Measurements from ENCODE around the gene GAL3ST1. TPM values are rescaled to one million over a fixed set of nuclear protein-coding genes. Genes with fewer than 3 reads are reported as not detected.

The GAL3ST1 gene
- total RNA-seq, 1 experiment from 2014 or later, result not detected

- intact Hi-C loops (cut with micrococcal nuclease), result no loop called here
- Mint-ChIP-seq H3K4me3 (ENCODE audit: unreplicated experiment) (peak overlapping the region; percentile 80), H3K27ac (ENCODE audit: low read depth, unreplicated experiment) (peak overlapping the region; percentile 58)
These were observed 33.0 kb upstream of the GAL3ST1 start for GRCh38 chr22:30607300-30607930.

DNA sequence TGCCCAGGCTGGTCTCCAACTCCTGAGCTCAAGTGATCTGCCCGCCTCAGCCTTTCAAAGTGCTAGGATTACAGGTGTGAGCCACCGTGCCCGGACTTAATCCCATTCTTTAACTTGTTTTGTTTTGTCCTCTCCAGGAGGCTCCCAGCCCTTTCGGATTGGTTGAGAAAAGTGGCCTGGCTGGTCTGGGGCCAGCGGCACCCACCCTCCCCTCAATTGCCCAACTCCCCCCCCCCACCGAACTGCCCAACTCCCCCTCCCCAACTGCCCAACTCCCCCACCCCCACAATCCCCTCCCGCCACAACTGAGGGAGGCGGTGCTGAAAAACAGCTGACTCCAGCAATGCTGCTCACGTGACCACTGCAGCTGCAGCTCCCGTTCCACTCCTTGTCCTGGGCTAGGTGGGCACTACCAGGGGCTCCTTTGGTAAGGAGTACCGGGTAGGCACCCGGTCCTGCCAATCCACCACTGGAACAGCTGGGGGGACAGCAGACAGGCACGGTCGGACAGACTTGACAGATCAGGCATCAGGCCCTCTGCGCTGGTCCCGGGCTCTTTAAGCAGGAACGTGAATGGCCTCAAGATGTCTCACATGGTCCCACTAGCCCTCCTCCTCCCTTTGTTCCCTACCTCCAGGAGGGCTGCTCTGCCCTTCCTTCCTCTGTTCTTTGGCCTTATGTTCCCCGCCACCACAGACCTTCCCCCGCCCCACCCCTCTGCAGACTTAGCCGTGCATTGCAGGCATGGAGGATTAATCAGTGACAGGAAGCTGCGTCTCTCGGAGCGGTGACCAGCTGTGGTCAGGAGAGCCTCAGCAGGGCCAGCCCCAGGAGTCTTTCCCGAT lies 32.2 kb upstream of the GAL3ST1 start, which contains the start of gene TCN2:
TSS of gene TCN2 (plus strand) at position 720 of the 845 bp plus-strand sequence. CDS start 158 bp downstream, outside the sequence.
- Mint-ChIP-seq H3K9me3 (ENCODE audit: unreplicated experiment) (no peaks in the 10 kb centered on the region), H3K27me3 (ENCODE audit: insufficient read depth, unreplicated experiment) (no peaks in the 10 kb centered on the region), H3K27ac (ENCODE audit: low read depth, unreplicated experiment) (peak within 1 kb of the TSS; percentile 58), H3K4me3 (ENCODE audit: unreplicated experiment) (peak within 1 kb of the TSS; percentile 80), H3K4me1 (ENCODE audit: insufficient read depth, unreplicated experiment) (peaks cover 9% of the 10 kb centered on the region), H3K36me3 (ENCODE audit: insufficient read depth, unreplicated experiment) (no peaks in the 10 kb centered on the region)
- BruUV-seq (replicated peaks), result no TSS peak
- intact Hi-C loops (cut with micrococcal nuclease), result no loop called here
- TF ChIP-seq, protein P1, sequence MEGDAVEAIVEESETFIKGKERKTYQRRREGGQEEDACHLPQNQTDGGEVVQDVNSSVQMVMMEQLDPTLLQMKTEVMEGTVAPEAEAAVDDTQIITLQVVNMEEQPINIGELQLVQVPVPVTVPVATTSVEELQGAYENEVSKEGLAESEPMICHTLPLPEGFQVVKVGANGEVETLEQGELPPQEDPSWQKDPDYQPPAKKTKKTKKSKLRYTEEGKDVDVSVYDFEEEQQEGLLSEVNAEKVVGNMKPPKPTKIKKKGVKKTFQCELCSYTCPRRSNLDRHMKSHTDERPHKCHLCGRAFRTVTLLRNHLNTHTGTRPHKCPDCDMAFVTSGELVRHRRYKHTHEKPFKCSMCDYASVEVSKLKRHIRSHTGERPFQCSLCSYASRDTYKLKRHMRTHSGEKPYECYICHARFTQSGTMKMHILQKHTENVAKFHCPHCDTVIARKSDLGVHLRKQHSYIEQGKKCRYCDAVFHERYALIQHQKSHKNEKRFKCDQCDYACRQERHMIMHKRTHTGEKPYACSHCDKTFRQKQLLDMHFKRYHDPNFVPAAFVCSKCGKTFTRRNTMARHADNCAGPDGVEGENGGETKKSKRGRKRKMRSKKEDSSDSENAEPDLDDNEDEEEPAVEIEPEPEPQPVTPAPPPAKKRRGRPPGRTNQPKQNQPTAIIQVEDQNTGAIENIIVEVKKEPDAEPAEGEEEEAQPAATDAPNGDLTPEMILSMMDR (IDR thresholded peaks at IDR 0.05; ENCODE audit: unreplicated experiment), result no peak
- DNase-seq (ENCODE audit: unreplicated experiment), result peak; percentile 35
- CTCF ChIA-PET, result interaction anchor here (0.5 to 2.8 kb wide), 12 partner anchors 8 to 367 kb away, joined by 3 to 11 read pairs (median 4); no protein-coding TSS in a partner anchor
- POLR2A ChIA-PET, result interaction anchor here (0.6 to 5.3 kb wide), 6 partner anchors 11 to 1076 kb away, joined by 3 to 30 read pairs (median 3); partner anchors contain the start of gene PES1

More at GRCh38 chr22:30607300-30607930, 33.0 kb upstream of the GAL3ST1 start:
- TF ChIP-seq, protein P1 (IDR thresholded peaks at IDR 0.05; ENCODE audit: unreplicated experiment), result no peak
- Mint-ChIP-seq H3K27me3 (ENCODE audit: insufficient read depth, unreplicated experiment) (no peaks in the 10 kb centered on the region), H3K9me3 (ENCODE audit: unreplicated experiment) (no peaks in the 10 kb centered on the region), H3K4me1 (ENCODE audit: insufficient read depth, unreplicated experiment) (peaks cover 9% of the 10 kb centered on the region), H3K36me3 (ENCODE audit: insufficient read depth, unreplicated experiment) (no peaks in the 10 kb centered on the region)
- BruUV-seq (replicated peaks), result no TSS peak
- CTCF ChIA-PET, result interaction anchor here (0.6 to 2.8 kb wide), 6 partner anchors 19 to 161 kb away, joined by 3 to 11 read pairs (median 4); no protein-coding TSS in a partner anchor
- POLR2A ChIA-PET, result interaction anchor here (0.6 to 5.3 kb wide), 3 partner anchors 15 to 1076 kb away, joined by 3 to 30 read pairs (median 4); partner anchors contain the start of gene PES1
- DNase-seq (ENCODE audit: unreplicated experiment), result no peak

- TF ChIP-seq, protein P1 (IDR thresholded peaks at IDR 0.05; ENCODE audit: unreplicated experiment), result peak; percentile 61
- intact Hi-C loops (cut with micrococcal nuclease), result no loop called here
- no peak overlapping the region for H3K27ac Mint-ChIP-seq (ENCODE audit: low read depth, unreplicated experiment)
- DNase-seq (ENCODE audit: unreplicated experiment), result peak; percentile 59
- no peak overlapping the region for H3K4me3 Mint-ChIP-seq (ENCODE audit: unreplicated experiment)
- BruUV-seq (replicated peaks), result no TSS peak
- H3K4me1 Mint-ChIP-seq (ENCODE audit: insufficient read depth, unreplicated experiment), result peaks cover 9% of the 10 kb centered on the region
- H3K27me3 Mint-ChIP-seq (ENCODE audit: insufficient read depth, unreplicated experiment), result no peaks in the 10 kb centered on the region
- CTCF ChIA-PET, result interaction anchor here (0.5 to 2.8 kb wide), 11 partner anchors 9 to 368 kb away, joined by 3 to 11 read pairs (median 4); no protein-coding TSS in a partner anchor
- H3K36me3 Mint-ChIP-seq (ENCODE audit: insufficient read depth, unreplicated experiment), result no peaks in the 10 kb centered on the region
- POLR2A ChIA-PET, result interaction anchor here (0.7 to 5.3 kb wide), 4 partner anchors 10 to 179 kb away, joined by 3 to 30 read pairs (median 3); partner anchors contain the start of gene PES1
- H3K9me3 Mint-ChIP-seq (ENCODE audit: unreplicated experiment), result no peaks in the 10 kb centered on the region
These were observed 31.1 kb upstream of the GAL3ST1 start for GRCh38 chr22:30605449-30606110.

All from MCF 10A (cell line).